ENCODE results near the gene TBX2.

Gene TBX2

DNA sequence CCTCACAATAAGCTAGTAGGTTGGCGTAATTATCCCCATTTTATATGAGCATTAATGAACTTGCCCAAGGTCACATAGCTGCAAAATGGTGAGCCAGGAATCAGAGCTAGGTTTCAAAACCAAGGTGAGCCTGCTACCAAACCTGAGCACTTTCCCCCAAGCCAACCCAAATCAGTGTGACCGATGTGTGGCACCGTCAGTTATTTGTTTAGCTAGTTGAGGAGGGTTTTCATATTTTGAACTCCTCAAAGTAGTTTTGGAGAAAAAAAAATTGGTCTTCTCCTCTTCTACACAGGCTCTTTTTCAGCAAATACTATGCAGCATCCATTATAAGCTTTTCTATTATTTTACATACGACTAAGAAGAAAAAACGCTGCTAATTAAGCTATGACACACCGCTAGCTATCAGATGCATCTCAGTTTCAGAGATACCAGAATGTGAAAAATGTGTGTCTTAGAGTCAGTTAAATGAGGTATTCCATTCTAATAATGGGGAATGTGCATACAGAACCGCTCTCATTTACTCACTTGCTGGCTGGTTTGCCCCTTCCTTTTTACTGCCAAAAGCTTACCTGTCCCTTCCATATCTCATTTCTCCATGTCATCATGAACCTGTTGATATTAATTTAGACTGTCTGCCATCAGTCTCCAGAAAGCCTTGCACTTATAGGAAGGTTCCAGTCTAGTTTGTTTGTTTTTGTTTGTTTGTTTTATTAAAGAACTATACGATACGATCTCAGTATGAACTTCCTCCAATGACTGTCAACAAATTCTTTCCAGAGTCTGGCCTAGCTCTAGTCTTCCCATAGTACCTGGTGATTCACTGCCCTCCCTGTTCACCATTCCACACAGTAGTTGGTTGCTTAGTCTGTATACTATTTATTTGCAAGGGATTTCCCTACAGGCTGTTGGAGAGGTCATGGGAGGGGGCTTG lies 50.3 kb downstream of the TBX2 start:
- no peak overlapping the region for H3K4me3 ChIP-seq (ENCODE audit: low read length)
- TF ChIP-seq CTCF (IDR thresholded peaks at IDR 0.05; ENCODE audit: insufficient read depth, low read depth, low read length, missing control alignments): no peak
- DNase-seq (ENCODE audit: low read depth): no peak

GRCh38 chr17:61450641-61451537 lies 51.2 kb downstream of the TBX2 start:
- no peak overlapping the region for H3K4me3 ChIP-seq (ENCODE audit: low read length)
- no peak for DNase-seq (ENCODE audit: low read depth)
- TF ChIP-seq CTCF (IDR thresholded peaks at IDR 0.05; ENCODE audit: insufficient read depth, low read depth, low read length, missing control alignments): no peak

DNA sequence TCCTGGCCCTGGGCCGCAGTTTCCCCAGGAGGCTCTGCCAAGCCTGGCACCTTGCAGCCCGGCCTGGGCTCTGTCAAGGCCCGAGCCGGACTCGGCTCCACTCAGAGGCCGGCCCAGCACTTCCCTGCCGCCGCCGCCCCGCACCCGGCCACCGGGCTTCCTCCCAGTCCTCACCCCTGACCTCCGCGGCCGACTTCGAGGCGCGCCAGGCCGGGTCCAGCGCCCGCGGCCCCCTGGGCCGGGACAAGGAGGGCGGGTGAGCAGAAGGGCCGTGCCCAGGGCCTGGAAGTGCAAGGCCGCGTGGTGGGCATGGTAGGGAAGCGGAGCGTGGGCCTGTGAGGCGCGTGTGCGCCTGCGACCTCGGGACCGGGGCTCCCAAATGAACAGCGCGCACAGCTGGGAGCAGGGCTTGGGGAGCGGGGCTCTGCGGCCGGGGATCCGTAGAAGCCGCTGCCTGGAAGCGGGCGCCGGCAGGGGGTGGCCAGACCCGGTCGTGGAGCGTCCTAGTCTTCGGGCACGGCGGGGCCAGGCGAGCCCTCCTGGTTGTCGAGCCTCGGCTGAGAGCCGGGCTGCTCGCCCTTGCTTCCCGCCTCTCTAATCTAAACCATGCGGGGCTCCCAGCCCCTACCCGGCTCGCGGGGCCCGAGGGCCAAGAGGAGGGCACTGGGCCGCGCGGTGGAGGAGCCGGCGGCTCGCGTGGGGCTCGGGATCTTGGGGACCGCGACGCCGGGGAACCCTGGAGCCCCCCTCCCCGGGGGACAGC lies 52.1 kb downstream of the TBX2 start:
- no peak for DNase-seq (ENCODE audit: low read depth)
- TF ChIP-seq CTCF (IDR thresholded peaks at IDR 0.05; ENCODE audit: insufficient read depth, low read depth, low read length, missing control alignments): no peak
- no peak overlapping the region for H3K4me3 ChIP-seq (ENCODE audit: low read length)

- no peak within 1 kb of the TSS for H3K4me3 ChIP-seq (ENCODE audit: low read length)
- no peak for TF ChIP-seq CTCF (IDR thresholded peaks at IDR 0.05; ENCODE audit: insufficient read depth, low read depth, low read length, missing control alignments)
- DNase-seq (ENCODE audit: low read depth): no peak
Observed at GRCh38 chr17:61452301-61453290, 53.0 kb downstream of the TBX2 start, which contains the start of gene TBX4. Gene TBX4, plus strand, starts transcription at chr17:61452422. Its CDS starts 4,069 bp downstream, at chr17:61456491.

DNA sequence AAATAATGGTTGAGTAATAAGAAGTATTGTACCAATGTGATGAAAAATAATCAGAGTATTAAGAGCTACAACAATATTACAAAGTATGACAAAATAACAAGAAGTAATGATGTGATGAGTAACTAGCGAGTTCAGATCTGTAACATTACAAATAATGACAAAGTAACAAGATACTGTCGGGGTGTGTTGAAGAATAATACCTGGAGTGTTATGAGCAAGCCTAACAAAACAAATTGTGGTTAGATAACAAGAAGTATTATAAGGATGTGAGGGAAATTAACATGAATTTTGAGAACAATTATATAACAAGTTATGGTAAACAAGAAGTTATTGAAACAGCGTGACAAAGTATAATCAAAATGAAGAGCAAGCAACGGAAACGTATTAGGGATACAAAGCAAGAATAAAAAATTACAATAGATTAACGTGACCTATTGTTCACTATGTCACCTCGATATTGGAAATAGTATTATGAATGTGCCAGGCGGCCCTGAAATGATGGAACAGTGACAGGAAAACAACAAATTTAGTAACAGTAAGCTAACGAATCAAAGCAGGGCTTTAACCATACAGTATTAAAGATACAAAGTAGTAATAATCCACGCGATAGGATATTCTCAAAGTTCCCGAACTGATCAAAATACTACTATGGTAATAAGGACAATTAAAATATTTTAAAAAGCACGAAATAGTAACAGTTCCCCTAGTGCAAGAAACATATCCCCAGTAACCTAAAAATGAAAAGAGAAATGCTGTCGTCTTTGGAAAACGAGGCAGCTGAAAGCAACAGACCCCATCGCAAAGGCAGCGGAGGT lies 54.1 kb downstream of the TBX2 start:
- peak; percentile 46 for DNase-seq (ENCODE audit: low read depth)
- no peak for TF ChIP-seq CTCF (IDR thresholded peaks at IDR 0.05; ENCODE audit: insufficient read depth, low read depth, low read length, missing control alignments)
- no peak overlapping the region for H3K4me3 ChIP-seq (ENCODE audit: low read length)

Measured in epithelial cell of esophagus (primary cell).